Fibroblast of skin of right biceps (primary cell): ENCODE measurements around the gene MMP24.
"Not testable (repeated sequence)": the region's sequence is repeated elsewhere in the genome, so short reads cannot be mapped to it uniquely, and the experiment has no call there.

Experiments used
- DNase-seq: peaks from one replicate; pipeline ENCODE4 v3.0.0-alpha.2; 2013

MMP24 gene

DNA sequence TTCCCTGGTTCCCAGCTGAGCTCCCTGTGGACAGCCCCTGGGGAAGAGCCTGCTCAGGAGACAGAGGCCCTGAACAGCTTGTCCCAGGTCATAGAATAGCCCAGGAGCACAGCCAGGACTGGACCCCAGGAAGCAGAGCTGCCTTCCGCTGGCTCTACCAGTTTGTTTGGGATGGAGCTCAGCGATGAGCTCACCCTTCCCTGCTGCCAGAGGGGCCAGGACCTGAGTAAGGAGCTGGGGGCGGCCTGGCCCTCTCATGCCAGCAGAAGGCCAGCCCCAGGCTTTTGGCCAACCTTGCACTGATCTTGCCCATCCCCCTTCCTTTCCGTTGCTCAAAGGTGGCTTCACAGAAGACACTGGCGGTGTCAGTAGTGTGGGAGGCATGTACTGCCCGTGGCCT is 33.9 kb downstream of the MMP24 start:
- no peak for DNase-seq

DNA sequence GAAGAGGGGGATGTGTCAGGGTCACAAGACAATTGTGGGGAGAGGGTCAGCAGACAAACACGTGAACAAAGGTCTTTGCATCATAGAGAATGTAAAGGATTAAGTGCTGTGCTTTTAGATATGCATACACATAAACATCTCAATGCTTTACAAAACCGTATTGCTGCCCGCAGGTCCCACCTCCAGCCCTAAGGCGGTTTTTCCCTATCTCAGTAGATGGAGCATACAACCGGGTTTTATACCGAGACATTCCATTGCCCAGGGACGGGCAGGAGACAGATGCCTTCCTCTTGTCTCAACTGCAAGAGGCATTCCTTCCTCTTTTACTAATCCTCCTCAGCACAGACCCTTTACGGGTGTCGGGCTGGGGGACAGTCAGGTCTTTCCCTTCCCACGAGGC is 35.8 kb downstream of the MMP24 start:
- DNase-seq, result not testable (repeated sequence)

DNA sequence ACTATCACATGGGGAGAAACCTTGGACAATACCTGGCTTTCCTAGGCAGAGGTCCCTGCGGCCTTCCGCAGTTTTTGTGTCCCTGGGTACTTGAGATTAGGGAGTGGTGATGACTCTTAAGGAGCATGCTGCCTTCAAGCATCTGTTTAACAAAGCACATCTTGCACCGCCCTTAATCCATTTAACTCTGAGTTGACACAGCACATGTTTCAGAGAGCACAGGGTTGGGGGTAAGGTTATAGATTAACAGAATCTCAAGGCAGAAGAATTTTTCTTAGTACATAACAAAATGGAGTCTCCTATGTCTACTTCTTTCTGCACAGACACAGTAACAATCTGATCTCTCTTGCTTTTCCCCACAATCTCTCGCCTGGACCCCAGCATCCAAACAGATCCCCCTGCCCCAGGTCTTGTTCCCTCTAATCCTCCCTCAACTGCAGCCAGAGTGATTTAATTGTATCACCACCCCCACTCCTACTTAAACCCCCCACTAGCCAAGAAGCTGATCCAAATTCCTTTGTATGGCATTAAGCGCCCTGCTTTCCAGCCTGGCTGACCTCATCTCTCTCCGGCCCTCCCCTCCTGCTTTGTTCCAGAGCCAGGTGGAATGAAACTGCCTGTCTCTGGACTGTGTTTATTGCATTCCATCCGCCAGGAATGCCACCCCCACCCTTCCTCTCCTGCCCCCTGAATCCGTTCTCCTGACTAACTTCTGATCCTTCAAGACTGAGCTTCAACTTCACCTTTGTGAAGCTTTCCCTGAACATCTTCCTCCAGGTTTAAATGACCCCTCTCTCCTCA is 36.4 kb downstream of the MMP24 start:
- DNase-seq, result peak; percentile 77

DNA sequence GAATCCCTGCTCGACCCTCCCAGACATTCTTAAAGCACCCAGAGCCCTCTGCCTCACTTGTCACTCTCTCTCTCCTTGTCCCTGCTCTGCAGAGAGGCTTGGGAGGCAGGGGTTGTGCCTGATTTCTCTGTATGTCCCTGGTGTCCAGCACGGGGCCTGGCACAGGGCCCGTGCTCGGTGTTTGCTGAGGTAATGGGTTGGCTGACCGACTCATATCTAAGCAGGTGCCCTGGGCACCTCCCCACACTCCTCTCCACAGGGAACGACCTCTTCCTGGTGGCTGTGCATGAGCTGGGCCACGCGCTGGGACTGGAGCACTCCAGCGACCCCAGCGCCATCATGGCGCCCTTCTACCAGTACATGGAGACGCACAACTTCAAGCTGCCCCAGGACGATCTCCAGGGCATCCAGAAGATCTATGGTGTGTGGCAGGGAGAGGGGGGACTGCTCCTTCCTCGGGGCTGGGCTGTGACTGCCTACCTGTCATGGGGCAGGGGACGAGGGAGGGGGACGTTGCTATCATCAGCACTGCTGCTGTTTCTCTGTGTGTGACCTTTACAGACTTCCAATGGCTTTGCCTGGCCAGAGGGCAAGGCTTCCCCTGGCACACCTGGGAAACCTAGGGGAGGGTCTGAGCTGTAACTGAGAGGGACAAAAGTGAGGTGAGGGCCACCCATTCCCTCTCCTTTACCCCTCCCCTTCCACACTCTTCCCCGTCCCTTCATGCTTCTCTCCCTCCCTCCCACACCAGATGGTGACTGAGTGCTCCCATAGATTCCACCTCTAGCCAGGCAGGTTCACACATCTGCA is 37.2 kb downstream of the MMP24 start:
- DNase-seq, result no peak

DNA sequence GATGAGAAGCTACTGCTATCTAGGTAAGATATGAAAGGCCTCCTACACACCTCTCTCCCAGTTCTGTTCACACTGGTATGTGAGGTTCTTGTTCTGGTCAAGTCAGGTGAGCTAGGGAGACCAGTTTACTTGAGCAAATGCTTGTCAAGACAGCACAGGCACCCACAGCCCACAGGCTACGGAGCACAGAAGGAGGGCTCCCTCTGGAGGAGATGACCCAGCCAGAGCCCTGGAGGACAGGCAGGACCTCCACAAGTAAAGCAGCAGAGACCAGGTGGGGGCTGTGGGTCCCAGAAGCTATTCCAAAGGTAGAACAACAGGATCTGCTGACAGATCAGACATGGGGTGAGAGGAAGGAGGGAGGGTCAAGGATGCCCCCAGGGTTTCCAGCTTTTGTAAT is 38.3 kb downstream of the MMP24 start:
- peak; percentile 21 for DNase-seq

DNA sequence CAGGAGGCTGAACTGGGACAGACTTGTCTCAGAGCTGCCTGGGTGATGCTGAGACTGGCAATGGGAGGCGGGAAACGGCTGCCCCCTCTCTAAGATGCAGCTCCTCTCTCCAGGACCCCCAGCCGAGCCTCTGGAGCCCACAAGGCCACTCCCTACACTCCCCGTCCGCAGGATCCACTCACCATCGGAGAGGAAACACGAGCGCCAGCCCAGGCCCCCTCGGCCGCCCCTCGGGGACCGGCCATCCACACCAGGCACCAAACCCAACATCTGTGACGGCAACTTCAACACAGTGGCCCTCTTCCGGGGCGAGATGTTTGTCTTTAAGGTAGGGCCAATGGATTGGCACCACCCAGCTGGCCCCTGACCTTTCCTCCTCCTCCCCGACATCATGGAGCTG is 40.6 kb downstream of the MMP24 start:
- DNase-seq, result no peak

DNA sequence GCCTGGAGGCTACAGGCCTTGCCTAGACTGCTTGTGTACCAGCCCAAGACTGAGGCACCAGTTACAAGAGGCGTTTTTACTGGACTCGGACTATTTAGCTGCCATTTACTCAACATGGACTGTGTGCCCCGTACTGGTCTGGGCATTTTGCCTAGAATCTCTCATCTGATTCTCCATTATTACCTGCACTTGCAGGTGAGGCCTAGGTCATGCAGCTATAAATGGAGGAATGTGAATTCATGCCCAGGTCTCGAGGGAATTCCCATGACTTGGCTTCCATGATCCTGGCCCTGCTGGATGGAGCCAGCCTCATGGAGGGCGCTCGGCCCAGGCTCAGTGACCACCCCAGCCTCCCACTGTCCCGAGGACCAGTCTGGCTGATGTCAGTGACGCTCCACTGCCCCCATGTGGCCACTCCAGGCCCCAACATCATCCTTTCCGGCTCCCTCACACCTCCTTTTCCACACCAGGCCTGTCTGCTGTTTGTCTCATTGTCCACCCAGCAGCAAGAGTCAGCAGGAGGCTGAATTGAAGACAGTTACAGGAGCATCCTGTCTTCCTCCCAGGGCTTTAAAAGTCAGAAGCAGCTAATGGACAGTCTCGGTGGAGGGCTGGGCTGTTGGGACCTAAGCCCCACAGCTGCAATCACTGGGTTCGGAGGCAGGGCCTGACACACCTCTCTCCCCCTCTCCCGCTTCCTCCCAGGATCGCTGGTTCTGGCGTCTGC is 42.7 kb downstream of the MMP24 start:
- DNase-seq, result peak; percentile 59

DNA sequence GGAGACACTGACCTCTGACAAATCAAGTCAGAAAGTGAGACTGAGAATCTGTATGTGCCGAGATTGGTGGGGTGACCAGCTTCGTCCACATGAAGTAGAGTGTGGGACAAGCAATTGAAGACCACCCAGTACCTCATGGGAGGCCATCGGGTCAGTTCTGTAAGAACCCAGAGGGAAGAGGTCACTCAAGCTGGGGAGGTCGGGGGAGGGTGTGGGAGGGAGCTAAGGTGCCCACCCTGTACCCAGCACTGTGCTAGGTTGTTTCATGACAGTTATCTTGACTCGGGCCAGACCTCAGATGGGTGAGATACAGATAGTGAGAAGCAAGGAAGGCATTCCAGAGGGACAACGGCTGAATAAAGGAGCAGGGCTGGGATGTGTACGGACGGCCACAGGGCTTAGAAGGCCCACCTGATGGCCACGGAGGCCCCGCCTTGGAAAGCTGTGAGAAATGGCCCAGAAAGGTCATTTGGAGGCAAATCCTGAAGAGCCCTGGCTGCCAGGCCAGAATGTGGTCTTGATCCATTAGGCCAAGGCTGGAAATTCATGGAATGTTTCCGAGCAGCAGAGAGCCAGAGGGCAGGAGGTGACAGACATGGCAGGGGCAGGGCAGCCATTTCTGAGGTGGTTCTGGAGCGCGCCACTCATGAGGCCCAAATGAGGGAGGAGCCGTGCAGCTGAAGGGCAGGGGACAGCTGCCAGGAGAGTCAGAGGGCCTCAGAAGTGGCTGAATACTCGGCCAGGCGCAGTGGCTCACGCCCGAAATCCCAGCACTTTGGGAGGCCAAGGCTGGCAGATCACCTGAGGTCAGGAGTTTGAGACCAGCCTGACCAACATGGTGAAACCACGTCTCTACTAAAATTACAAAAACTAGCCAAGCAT is 43.8 kb downstream of the MMP24 start:
- no peak for DNase-seq

DNA sequence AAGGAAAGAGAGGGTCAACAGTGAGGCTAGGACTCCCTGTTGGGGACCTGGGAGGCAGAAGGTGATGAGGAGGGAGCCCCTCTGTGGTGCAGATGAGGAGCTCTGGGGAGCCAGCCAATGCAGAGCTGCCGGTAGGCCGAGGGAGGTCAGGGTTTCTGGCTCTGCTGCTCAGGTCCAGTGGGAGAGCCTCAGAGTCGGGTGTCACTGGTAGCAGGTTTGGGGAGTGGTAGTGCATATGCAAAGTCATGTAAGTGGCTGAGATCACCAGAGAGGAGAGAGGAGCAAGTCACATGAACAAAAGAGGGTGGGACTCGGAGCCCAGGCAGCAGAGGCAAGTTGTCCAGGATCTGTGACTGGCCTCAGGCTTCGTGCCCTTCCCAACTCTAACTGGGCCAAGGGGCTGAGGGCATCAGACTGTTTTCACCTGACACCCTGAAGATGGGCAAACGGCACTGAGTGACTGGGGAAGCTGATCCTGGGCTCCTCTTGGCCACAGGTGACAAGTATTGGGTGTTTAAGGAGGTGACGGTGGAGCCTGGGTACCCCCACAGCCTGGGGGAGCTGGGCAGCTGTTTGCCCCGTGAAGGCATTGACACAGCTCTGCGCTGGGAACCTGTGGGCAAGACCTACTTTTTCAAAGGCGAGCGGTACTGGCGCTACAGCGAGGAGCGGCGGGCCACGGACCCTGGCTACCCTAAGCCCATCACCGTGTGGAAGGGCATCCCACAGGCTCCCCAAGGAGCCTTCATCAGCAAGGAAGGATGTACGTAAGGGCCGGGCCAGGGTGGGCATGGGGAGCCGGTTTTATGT is 44.8 kb downstream of the MMP24 start:
- no peak for DNase-seq

DNA sequence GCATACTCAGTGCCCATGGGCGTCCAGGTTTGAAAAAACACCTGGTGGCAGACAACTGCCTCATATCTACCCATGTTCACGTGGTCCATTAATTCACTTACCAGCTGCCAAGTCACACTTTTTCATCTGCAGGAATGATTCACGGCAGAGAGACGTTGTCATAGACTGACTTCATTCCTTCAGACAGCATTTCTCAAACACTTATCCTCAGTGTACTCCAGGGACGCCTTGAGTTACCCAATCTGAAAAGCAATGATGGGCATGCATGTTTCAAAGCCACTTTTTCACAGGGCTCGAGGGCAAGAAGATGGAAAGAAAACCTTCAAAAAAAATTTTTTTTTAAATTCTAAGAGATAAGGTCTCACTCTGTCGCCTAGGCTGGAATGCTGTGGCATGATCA is 45.4 kb downstream of the MMP24 start:
- peak; percentile 51 for DNase-seq

DNA sequence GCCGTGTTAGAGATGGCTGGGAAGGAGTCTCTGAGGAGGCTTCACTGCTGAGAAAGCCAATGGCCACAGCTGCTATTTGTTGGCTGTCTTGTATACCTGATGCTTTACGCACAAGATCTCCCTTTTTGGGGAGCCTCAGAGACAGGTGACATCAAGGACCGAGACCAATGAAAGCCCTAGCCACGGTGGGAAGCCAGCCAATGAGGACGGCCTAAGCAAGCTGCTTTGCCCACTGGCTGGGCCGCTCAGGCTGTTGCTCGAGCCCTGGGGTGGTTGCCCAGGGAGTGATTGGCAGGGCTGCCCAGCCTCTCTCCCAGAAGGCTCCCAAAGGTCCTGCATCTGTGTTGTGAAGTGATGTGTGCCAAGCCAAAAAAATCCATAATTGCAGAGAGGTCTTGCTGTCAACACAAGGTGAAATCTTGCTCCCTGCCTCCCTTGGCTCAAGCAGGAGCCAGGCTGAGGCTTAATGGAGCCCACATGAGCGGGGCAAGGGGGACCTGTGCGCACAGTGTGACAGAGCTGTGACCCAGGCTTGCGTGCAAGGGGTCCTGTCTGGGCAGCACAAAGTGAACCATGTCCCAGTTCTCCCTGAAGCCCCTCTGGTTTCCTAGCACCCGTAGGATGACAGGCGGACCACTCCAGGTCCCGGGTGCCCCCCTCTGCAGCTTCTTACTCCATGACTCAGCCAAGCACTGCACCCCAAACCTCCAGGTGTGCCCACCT is 47.1 kb downstream of the MMP24 start:
- no peak for DNase-seq

DNA sequence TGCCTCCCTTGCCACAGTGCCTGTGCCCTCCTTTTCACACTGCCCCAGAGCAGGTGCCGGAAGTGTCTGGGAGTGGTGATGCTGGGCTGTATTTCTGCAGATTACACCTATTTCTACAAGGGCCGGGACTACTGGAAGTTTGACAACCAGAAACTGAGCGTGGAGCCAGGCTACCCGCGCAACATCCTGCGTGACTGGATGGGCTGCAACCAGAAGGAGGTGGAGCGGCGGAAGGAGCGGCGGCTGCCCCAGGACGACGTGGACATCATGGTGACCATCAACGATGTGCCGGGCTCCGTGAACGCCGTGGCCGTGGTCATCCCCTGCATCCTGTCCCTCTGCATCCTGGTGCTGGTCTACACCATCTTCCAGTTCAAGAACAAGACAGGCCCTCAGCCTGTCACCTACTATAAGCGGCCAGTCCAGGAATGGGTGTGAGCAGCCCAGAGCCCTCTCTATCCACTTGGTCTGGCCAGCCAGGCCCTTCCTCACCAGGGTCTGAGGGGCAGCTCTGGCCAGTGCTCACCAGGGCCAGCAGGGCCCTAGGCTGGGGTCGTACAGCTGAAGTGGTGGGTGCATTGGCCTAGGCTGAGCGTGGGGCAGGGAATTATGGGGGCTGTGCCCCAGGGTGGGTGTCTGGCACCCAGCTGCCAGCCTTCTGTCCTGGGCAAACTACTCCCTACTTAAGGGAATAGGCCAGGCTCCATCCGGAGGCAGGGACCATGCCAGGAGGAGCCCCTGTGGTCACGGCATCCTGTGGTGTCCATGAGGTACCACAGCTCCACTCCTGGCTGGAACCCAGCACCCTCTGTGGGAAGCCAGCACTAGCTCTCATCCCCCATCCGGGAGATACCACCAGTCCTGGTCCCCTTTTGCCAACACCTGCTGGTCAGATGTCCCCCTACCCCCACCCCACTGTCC is 47.9 kb downstream of the MMP24 start:
- DNase-seq, result no peak

DNA sequence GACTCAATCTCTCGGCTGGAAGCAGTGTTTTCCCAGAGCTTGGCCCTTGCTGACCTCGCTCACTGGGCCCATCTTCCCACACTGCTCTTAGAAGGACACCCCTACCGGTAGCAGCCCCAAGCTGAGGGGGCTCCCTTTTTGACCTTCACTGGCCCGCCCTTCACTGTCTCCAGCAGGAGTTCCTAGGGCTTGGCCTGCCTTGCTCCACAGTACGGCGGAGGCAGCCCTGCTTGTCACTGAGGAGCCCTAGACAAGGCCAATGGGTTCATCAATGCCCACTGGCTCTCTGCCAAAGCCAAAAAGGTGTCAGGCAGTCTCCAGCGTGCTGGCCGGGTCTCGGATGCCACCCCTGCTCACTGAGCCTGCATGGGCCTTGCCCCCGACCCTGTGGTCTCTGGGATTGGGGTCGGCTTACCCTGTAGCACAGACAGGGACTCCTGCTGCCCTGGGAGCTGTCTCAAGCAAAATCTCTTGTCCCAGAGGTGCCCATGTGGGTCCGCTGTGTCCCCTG is 49.3 kb downstream of the MMP24 start:
- DNase-seq, result no peak

DNA sequence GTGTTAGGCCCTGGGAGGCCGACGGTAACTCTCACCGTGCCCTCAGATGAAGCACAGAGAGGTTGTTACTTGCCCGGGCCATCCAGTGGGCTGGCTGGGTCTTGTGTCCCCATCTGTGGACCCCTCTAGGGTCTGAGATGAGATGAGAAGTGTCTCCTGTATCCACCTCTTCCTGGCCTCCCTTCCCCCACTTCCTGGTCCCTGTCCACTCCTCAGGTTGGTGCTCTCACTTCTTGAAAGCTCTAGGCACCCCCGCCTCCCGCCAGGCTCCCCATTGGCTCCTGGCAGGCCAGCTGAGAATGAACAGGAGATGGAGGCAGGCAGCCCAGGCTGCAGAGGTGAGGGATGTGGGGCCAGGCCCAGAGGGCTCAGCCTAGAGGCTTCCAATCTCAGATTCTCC is 49.9 kb downstream of the MMP24 start:
- DNase-seq, result no peak

DNA sequence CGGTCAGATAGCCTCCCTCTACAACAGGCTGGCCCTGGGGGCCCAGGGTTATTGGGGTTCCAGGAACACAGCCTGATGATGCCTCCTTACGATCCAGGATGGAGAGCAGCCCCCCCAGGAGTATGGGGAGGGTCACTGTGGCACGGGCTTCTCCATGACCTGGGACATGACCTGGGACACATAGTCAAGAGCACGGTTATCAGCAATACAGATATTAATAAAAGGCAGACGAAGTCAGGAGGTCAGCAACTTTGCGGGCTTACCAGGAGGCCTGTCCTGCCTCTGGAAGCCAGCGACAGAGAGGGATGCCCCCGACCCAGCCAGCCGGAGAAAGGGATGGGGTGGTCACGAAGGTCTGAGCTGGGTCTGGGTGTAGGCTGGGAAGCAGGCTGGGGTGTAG is 50.6 kb downstream of the MMP24 start:
- DNase-seq, result no peak

DNA sequence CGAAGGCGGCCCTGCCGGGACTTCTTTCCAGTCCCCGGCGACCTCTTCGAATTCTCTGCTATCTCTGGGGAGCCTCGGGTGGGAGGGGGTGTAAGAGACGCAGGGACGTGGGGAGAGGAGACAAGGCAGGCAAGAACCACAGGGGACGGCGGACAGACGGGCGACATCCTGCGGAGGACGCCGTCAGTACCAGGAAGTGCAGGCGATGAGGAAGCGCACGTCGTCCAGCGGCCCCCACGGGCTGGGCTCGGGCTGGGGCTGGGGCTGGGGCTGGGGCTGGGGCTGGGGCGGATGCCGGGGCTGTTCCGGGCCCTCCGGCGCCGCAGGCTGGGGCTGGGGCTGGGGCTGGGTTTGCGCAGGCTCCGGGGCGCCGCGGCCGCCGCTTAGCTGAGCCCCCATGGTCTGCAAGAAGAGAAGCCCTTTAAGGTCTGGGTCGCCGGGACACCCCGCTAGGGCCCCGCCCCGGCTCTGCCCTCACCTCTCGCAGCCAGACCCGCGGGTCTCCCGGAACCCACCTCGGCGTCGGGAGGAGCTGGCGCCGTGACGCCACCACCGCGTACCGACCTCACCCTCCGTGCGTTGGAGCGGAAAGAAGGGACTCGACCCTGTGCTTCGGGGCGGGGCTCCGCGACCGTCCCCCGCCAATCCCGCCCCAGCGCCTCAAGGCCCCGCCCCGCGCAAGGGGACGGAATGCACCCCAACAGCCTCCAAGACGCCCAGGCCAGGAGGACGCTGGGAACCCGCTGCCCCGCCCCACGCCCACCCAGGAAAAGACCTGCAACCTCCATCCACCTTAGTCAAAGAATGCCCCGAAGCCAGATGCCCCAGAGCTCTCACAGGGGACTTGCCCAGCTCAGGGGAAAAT is 51.3 kb downstream of the MMP24 start, which contains the start of gene MMP24OS:
Gene MMP24OS (minus strand): TSS at position 592 of the 865 bp plus-strand sequence. CDS start 193 bp downstream, at position 399.
- DNase-seq, result peak; percentile 89

DNA sequence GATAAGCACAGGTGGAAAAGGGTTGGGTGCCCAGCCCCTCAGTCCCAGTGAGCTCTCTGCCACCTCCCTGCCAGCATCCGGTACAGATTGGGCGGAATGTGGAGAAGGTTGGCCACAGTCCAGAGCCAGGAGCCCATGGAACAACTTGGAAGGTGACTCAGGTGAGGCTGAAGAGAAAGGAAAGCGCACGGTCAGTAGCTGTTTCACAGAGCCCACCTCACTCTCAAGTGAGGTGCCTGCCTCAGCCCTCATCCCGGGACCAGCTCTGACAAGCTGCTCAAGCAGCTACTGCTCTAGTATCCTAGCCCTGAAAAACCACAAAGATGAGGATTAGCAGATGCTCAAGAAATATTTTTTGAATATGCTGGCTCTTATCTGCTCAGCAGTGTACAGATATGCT is 52.5 kb downstream of the MMP24 start:
- no peak for DNase-seq

DNA sequence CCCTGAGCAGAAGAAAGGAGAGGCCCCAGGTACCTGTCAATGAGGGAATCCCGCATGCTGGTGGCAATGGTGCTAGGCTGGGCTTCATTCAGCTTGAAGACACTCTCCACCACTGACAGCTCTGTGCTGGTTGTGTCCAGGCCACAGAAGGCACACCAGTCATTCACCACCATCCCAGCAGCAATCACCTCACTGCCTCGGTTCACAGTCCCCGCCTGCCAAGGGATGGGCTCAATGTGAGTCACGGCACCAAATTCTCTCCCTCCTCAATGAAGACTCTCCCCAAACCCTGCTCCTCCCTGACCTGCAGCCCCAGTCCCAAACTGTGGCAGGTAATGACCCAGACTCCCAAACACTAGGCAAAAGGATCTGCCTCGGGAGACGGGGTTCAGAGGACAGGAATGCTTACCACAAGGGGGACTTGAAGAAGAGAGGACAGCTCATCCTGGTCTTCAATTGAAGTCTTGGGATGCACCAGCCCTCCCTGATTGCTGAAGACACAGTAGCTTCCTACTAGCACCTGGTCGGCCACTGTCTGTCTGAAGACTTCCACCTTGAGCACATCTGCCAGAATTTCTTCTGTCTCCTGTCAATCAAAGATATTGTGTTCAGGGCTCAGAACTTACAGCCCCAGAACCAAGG is 53.2 kb downstream of the MMP24 start:
- DNase-seq, result no peak
